ENCODE measurements around the gene KIAA0930. TPM values are rescaled to one million over a fixed set of nuclear protein-coding genes. Genes with fewer than 3 reads are reported as not detected.

Gene KIAA0930
- total and polyA plus RNA-seq, 2 experiments from 2014 or later = 8.6 to 50.9 TPM

DNA sequence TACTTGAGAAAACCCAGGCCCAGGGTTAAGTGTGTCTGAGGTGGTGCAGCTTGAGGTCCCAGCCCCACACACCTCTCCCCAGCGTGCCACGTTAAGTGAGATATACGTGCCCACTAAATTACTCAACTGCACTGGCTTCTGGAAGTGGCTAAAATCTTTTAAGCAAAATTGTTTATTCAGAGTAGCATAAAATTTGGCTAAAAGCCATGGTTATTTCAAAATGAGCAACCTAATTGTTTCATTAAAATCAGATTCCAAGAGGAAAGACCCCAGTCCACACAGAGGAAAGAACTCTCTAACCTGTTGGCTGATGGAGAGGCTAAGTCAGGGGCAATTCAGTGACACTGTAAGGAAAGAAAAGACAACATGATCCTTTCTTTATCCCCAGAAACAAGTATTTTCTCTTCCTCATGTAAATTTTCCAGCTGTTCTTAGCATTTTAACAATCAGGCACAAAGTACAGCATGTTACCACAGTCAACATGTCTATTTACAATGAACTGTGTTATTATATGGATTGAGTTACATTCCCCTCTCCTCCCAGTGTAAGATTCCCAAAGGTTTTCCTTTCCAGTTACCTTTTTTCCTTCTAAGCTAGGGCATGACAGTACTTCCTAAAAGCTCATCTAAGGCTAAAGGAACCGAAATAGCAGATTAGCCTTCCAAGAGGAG is 50.4 kb downstream of the KIAA0930 start:
- DNase-seq = no peak
- 97 to 98% methylated on average over 4 of the region's 4 CpGs for WGBS, 2 experiments (ENCODE audit: low coverage in 1 of 2, low lambda C conversion rate in 2 of 2, missing lambda C conversion rate in 2 of 2)

DNA sequence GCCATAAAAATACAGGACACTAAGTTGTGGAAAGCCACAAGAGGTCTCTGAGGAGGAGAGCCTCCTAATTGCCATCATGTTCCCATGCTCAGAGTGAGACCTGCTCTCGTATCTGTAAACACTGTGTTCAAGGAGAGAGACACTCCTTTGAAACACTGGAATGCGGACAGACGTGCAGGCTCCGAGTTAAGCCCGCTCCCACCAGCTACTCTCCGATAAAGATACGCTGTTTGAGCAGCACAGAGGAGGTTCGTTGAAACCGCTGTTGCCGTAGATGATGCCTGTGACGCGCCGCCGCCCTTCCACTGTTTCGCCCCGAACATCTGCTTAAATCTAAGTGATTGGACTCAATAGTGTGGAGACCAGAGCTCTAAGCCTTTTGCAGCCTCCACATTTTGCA is 51.9 kb downstream of the KIAA0930 start:
- H3K4me2 ChIP-seq (ENCODE audit: unreplicated experiment) = no peak overlapping the region
- H3K9ac ChIP-seq = no peak overlapping the region
- 0 out of 2 replicates have a peak, but pooled peaks cover 5% of the 10 kb centered on the region for H3F3A ChIP-seq (ENCODE audit: insufficient read depth)
- no peaks in the 10 kb centered on the region for H3K9me2 ChIP-seq (ENCODE audit: insufficient read depth)
- in situ Hi-C loops (cut with MboI) = no loop called here
- TF ChIP-seq EZH2phosphoT487 (IDR thresholded peaks at IDR 0.05; ENCODE audit: insufficient read depth, low read depth) (no peak), EZH2 (IDR thresholded peaks at IDR 0.05; ENCODE audit: insufficient read depth, poor library complexity, severe bottlenecking) (no peak)
- no peaks in the 10 kb centered on the region for H3K27me3 ChIP-seq (replicated peaks; ENCODE audit: insufficient read depth)
- DNase-seq = no peak
- H3K27ac ChIP-seq = no peak overlapping the region
- H2AFZ ChIP-seq = no peak overlapping the region
- H3K4me1 ChIP-seq (ENCODE audit: insufficient read depth) = no peaks in the 10 kb centered on the region
- peaks cover 14% of the 10 kb centered on the region; the same call in 1 of the 2 replicates for H3K36me3 ChIP-seq (ENCODE audit: low read depth)
- no peaks in the 10 kb centered on the region for H3K9me3 ChIP-seq (ENCODE audit: low read depth)
- 0 out of 2 replicates have a peak, but pooled peaks cover 3% of the 10 kb centered on the region for H3K79me2 ChIP-seq (ENCODE audit: insufficient read depth)
- WGBS, 2 experiments (ENCODE audit: low coverage in 1 of 2, low lambda C conversion rate in 2 of 2, missing lambda C conversion rate in 2 of 2) = 86% methylated on average over 16 of the region's 16 CpGs
- H4K20me1 ChIP-seq (ENCODE audit: insufficient read depth) = no peaks in the 10 kb centered on the region
- no peak overlapping the region for H3K4me3 ChIP-seq

More for the DNA sequence above, 50.4 kb downstream of the KIAA0930 start:
- Histone ChIP-seq H3K4me1 (ENCODE audit: insufficient read depth) (no peaks in the 10 kb centered on the region), H3K27ac (no peak overlapping the region), H3K36me3 (ENCODE audit: low read depth) (peaks cover 5% of the 10 kb centered on the region; the same call in 1 of the 2 replicates), H3K4me2 (ENCODE audit: unreplicated experiment) (no peak overlapping the region), H3K9me3 (ENCODE audit: low read depth) (no peaks in the 10 kb centered on the region), H3K27me3 (replicated peaks; ENCODE audit: insufficient read depth) (no peaks in the 10 kb centered on the region), H3K9me2 (ENCODE audit: insufficient read depth) (no peaks in the 10 kb centered on the region), H3K4me3 (no peak overlapping the region), H2AFZ (no peak overlapping the region), H4K20me1 (ENCODE audit: insufficient read depth) (no peaks in the 10 kb centered on the region), H3F3A (ENCODE audit: insufficient read depth) (0 out of 2 replicates have a peak, but pooled peaks cover 5% of the 10 kb centered on the region), H3K79me2 (ENCODE audit: insufficient read depth) (0 out of 2 replicates have a peak, but pooled peaks cover 3% of the 10 kb centered on the region), H3K9ac (no peak overlapping the region)
- in situ Hi-C loops (cut with MboI) = no loop called here
- TF ChIP-seq EZH2phosphoT487 (IDR thresholded peaks at IDR 0.05; ENCODE audit: insufficient read depth, low read depth) (no peak), EZH2 (IDR thresholded peaks at IDR 0.05; ENCODE audit: insufficient read depth, poor library complexity, severe bottlenecking) (no peak)

DNA sequence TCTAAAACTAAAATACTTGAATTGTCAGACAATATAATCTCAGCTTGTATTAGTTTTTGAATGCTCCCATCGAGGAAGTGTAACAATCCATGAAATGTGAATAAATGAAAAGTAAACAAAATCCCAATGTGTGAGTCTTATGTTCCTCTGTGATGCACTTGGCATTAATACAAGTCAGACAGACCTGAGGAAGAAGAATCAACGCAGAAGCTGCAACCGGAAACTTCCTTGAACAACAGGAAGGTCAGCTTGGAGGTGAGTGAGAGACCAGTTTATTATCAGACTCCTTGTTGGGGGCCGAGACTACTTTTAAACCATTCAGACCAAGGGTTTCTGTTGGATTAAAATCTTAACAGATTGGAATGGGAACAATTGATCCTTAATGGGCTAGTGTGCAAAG is 52.8 kb downstream of the KIAA0930 start:
- H3F3A ChIP-seq (ENCODE audit: insufficient read depth) = 0 out of 2 replicates have a peak, but pooled peaks cover 5% of the 10 kb centered on the region
- H3K4me1 ChIP-seq (ENCODE audit: insufficient read depth) = no peaks in the 10 kb centered on the region
- H3K9me2 ChIP-seq (ENCODE audit: insufficient read depth) = no peaks in the 10 kb centered on the region
- no peak overlapping the region for H3K4me3 ChIP-seq
- in situ Hi-C loops (cut with MboI) = no loop called here
- H3K27me3 ChIP-seq (replicated peaks; ENCODE audit: insufficient read depth) = no peaks in the 10 kb centered on the region
- H3K4me2 ChIP-seq (ENCODE audit: unreplicated experiment) = no peak overlapping the region
- H3K79me2 ChIP-seq (ENCODE audit: insufficient read depth) = 0 out of 2 replicates have a peak, but pooled peaks cover 3% of the 10 kb centered on the region
- DNase-seq = no peak
- H4K20me1 ChIP-seq (ENCODE audit: insufficient read depth) = no peaks in the 10 kb centered on the region
- no peaks in the 10 kb centered on the region for H3K9me3 ChIP-seq (ENCODE audit: low read depth)
- 74 to 75% methylated on average over 4 of the region's 4 CpGs for WGBS, 2 experiments (ENCODE audit: low coverage in 1 of 2, low lambda C conversion rate in 2 of 2, missing lambda C conversion rate in 2 of 2)
- no peak overlapping the region for H2AFZ ChIP-seq
- H3K27ac ChIP-seq = no peak overlapping the region
- no peak for TF ChIP-seq EZH2phosphoT487 (IDR thresholded peaks at IDR 0.05; ENCODE audit: insufficient read depth, low read depth)
- TF ChIP-seq EZH2 (IDR thresholded peaks at IDR 0.05; ENCODE audit: insufficient read depth, poor library complexity, severe bottlenecking) = no peak
- H3K36me3 ChIP-seq (ENCODE audit: low read depth) = peaks cover 20% of the 10 kb centered on the region
- H3K9ac ChIP-seq = no peak overlapping the region

DNA sequence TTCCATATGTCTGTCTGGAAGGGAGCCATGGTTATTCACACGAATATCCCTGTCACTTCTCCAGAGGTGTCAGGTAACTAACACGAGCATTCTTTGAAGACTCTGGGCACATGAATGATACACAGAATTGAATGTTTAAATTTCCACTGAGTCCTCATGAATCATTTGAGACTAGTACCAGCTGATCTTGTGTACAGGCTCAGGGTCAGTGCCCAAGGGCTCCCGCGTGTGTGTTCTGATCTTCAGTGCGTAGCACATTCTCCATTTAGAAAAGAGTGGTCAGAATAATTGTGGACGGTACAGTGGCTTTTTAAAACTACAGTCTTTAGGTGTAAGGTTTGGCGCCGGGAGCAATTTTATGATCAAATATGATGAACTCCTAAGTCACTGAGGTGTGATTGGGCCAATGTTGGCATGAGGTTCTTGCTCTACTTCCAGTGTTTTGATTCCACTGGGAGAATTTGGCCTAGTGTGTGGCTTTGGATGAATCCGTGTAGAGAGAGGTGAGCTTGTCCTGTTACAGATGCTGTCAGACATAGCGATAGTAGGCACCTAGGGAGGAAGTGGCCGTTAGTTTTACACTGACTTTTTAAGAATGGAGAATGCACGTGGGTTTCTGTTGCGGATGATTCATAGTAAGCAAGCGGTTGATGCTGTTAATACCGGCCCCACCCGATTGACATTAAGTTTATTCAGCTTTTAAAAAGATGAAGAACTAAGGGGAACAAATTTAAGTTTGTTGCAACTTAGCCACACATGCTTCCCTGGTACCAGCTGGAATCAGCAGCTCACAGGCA is 54.8 kb downstream of the KIAA0930 start:
- peaks cover 35% of the 10 kb centered on the region for H3K36me3 ChIP-seq (ENCODE audit: low read depth)
- WGBS, 2 experiments (ENCODE audit: low coverage in 1 of 2, low lambda C conversion rate in 2 of 2, missing lambda C conversion rate in 2 of 2) = 82 to 85% methylated on average over 16 of the region's 16 CpGs

More for the DNA sequence above, 54.8 kb downstream of the KIAA0930 start:
- no peak overlapping the region for H3K4me2 ChIP-seq (ENCODE audit: unreplicated experiment)
- TF ChIP-seq EZH2 (IDR thresholded peaks at IDR 0.05; ENCODE audit: insufficient read depth, poor library complexity, severe bottlenecking) (no peak), EZH2phosphoT487 (IDR thresholded peaks at IDR 0.05; ENCODE audit: insufficient read depth, low read depth) (no peak)
- H3K9ac ChIP-seq = no peak overlapping the region
- H3K9me2 ChIP-seq (ENCODE audit: insufficient read depth) = no peaks in the 10 kb centered on the region
- H2AFZ ChIP-seq = no peak overlapping the region
- no peak overlapping the region for H3K27ac ChIP-seq
- no peaks in the 10 kb centered on the region for H3K9me3 ChIP-seq (ENCODE audit: low read depth)
- H4K20me1 ChIP-seq (ENCODE audit: insufficient read depth) = no peaks in the 10 kb centered on the region
- H3K4me3 ChIP-seq = no peak overlapping the region
- DNase-seq = peak; percentile 35
- 0 out of 2 replicates have a peak, but pooled peaks cover 5% of the 10 kb centered on the region for H3F3A ChIP-seq (ENCODE audit: insufficient read depth)
- H3K79me2 ChIP-seq (ENCODE audit: insufficient read depth) = peaks cover 18% of the 10 kb centered on the region
- in situ Hi-C loops (cut with MboI) = no loop called here
- no peaks in the 10 kb centered on the region for H3K27me3 ChIP-seq (replicated peaks; ENCODE audit: insufficient read depth)
- H3K4me1 ChIP-seq (ENCODE audit: insufficient read depth) = no peaks in the 10 kb centered on the region

Data from GM23248 (cell line).